ENCODE measurements around the gene GNA15. TPM values are rescaled to one million over a fixed set of nuclear protein-coding genes. Genes with fewer than 3 reads are reported as not detected.

Gene GNA15
- total RNA-seq, 1 donor: 0.36 TPM

GRCh38 chr19:3185461-3186159, 49.8 kb downstream of the GNA15 start, which contains the start of gene NCLN:
TSS of gene NCLN (plus strand) at chr19:3185930. CDS start at chr19:3186031, 101 bp downstream.
- no peaks in the 10 kb centered on the region for H3K27me3 ChIP-seq (ENCODE audit: insufficient read depth, low read length)
- H3K27ac ChIP-seq (ENCODE audit: low read depth, low read length): peak within 1 kb of the TSS; percentile 80
- H2AFZ ChIP-seq (ENCODE audit: low read length): peak within 1 kb of the TSS; percentile 100
- H3K36me3 ChIP-seq (ENCODE audit: insufficient read depth, low read length): peaks cover 3% of the 10 kb centered on the region
- H3K4me1 ChIP-seq (ENCODE audit: insufficient read depth, low read length): peaks cover 16% of the 10 kb centered on the region
- H4K20me1 ChIP-seq (ENCODE audit: insufficient read depth, low read length): peaks cover 33% of the 10 kb centered on the region
- TF ChIP-seq, protein P1, sequence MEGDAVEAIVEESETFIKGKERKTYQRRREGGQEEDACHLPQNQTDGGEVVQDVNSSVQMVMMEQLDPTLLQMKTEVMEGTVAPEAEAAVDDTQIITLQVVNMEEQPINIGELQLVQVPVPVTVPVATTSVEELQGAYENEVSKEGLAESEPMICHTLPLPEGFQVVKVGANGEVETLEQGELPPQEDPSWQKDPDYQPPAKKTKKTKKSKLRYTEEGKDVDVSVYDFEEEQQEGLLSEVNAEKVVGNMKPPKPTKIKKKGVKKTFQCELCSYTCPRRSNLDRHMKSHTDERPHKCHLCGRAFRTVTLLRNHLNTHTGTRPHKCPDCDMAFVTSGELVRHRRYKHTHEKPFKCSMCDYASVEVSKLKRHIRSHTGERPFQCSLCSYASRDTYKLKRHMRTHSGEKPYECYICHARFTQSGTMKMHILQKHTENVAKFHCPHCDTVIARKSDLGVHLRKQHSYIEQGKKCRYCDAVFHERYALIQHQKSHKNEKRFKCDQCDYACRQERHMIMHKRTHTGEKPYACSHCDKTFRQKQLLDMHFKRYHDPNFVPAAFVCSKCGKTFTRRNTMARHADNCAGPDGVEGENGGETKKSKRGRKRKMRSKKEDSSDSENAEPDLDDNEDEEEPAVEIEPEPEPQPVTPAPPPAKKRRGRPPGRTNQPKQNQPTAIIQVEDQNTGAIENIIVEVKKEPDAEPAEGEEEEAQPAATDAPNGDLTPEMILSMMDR (IDR thresholded peaks at IDR 0.05; ENCODE audit: extremely low read depth, low read depth, low read length): no peak
- no peaks in the 10 kb centered on the region for H3K9me3 ChIP-seq (ENCODE audit: low read depth, low read length)
- peak; percentile 99 for DNase-seq (ENCODE audit: insufficient read length, low spot score, missing footprints)
- peak within 1 kb of the TSS; percentile 93 for H3K4me3 ChIP-seq (ENCODE audit: insufficient read depth, low read length)
- H3K79me2 ChIP-seq (ENCODE audit: insufficient read depth, low read length): peaks cover 48% of the 10 kb centered on the region
- peak within 1 kb of the TSS; percentile 100 for H3K4me2 ChIP-seq (ENCODE audit: insufficient read depth, low read length)

- H3K36me3 ChIP-seq (ENCODE audit: insufficient read depth, low read length): peaks cover 3% of the 10 kb centered on the region
- H3K27ac ChIP-seq (ENCODE audit: low read depth, low read length): peak overlapping the region; percentile 60
- H3K4me1 ChIP-seq (ENCODE audit: insufficient read depth, low read length): peaks cover 16% of the 10 kb centered on the region
- peak overlapping the region; percentile 94 for H3K4me2 ChIP-seq (ENCODE audit: insufficient read depth, low read length)
- TF ChIP-seq, protein P1 (IDR thresholded peaks at IDR 0.05; ENCODE audit: extremely low read depth, low read depth, low read length): no peak
- H3K4me3 ChIP-seq (ENCODE audit: insufficient read depth, low read length): peak overlapping the region; percentile 93
- no peaks in the 10 kb centered on the region for H3K9me3 ChIP-seq (ENCODE audit: low read depth, low read length)
- H3K27me3 ChIP-seq (ENCODE audit: insufficient read depth, low read length): no peaks in the 10 kb centered on the region
- H2AFZ ChIP-seq (ENCODE audit: low read length): peak overlapping the region; percentile 59
- H4K20me1 ChIP-seq (ENCODE audit: insufficient read depth, low read length): peaks cover 33% of the 10 kb centered on the region
- no peak for DNase-seq (ENCODE audit: insufficient read length, low spot score, missing footprints)
- peaks cover 54% of the 10 kb centered on the region for H3K79me2 ChIP-seq (ENCODE audit: insufficient read depth, low read length)
Observed at GRCh38 chr19:3186160-3186688, 50.4 kb downstream of the GNA15 start.

DNA sequence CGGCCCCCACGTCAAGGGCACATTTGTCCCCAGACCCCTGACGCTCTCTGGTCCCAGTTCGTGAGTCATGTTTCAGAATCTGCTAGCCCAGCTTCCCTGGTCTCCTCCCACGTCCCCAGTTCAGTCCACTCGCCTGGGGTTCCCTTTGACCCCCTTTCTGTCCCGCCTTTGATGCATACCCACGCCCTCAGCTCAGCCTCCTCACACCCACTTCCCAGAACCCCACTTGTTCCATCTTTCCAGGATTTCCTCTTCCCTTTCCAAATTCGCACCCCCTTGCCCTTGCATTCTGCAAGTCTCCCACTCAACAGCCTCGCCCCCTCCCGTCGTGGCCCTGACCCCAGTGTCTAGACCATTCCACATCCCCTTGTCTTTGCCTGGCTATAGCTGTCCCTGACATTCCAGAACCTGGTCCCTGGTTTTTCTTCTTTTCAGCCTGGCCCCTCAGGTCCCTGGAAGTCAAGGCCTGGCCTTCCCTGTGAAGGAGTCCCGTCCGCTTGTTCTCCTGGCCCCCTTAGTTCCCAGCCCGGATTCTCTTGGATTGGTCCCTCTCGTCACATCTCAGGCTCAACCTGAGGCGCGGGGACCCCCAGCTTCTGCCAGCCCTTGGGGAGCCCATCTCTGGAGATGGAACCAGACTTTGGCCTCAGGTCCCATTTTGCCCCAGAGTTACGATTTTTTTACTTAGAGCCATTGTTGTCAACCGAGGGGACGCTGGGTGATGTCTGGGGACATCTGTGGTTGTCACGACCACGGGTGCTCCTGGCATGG, 51.2 kb downstream of the GNA15 start:
- Histone ChIP-seq H3K4me2 (ENCODE audit: insufficient read depth, low read length) (peak overlapping the region; percentile 94), H3K9me3 (ENCODE audit: low read depth, low read length) (no peaks in the 10 kb centered on the region), H2AFZ (ENCODE audit: low read length) (no peak overlapping the region), H4K20me1 (ENCODE audit: insufficient read depth, low read length) (peaks cover 33% of the 10 kb centered on the region), H3K27ac (ENCODE audit: low read depth, low read length) (peak overlapping the region; percentile 60), H3K79me2 (ENCODE audit: insufficient read depth, low read length) (peaks cover 62% of the 10 kb centered on the region), H3K36me3 (ENCODE audit: insufficient read depth, low read length) (peaks cover 3% of the 10 kb centered on the region), H3K4me3 (ENCODE audit: insufficient read depth, low read length) (peak overlapping the region; percentile 93), H3K4me1 (ENCODE audit: insufficient read depth, low read length) (peaks cover 16% of the 10 kb centered on the region), H3K27me3 (ENCODE audit: insufficient read depth, low read length) (no peaks in the 10 kb centered on the region)
- TF ChIP-seq, protein P1 (IDR thresholded peaks at IDR 0.05; ENCODE audit: extremely low read depth, low read depth, low read length): no peak
- no peak for DNase-seq (ENCODE audit: insufficient read length, low spot score, missing footprints)
